PC-9 (cell line): ENCODE data around the gene DHCR7. TPM values are rescaled to one million over a fixed set of nuclear protein-coding genes. Genes with fewer than 3 reads are reported as not detected.

Experiments used
- BruUV-seq: library from RNA; stranded (reverse); fragments of 400-500 nt; replicated peaks from 2 replicates; lab custom pipeline; 2021; lab: Mats Ljungman, UMichigan
- CTCF ChIA-PET: fragments of 300-600 bp; sonication (Branson Sonifier 250); formaldehyde crosslinking; loops from one replicate; lab custom pipeline; 2022; ENCODE audit warnings: antibody characterized with exemption; lab: Charles Lee
- POLR2A ChIA-PET: fragments of 300-600 bp; sonication (Branson Sonifier 250); formaldehyde crosslinking; loops from one replicate; lab custom pipeline; 2022; ENCODE audit warnings: antibody characterized with exemption; ENCODE audit not compliant: unreplicated experiment; lab: Charles Lee
- DNase-seq, 2 experiments: peaks; one replicate each; pipeline versions ENCODE4 v3.0.0 to v3.0.0-alpha.2; 2015 to 2022; ENCODE audit warnings: mixed read lengths in 1 of 2
- H2AFZ ChIP-seq: fragments of 200-600 bp; sonication (generic); 2 replicates; pipeline ENCODE4 v1.8.1; 2017; ENCODE audit warnings: antibody characterized with exemption
- H3F3A ChIP-seq: fragments of 200-600 bp; sonication (generic); 2 replicates; pipeline ENCODE4 v1.8.1; 2017; ENCODE audit warnings: antibody characterized with exemption, mild to moderate bottlenecking, low read depth; ENCODE audit not compliant: insufficient read depth
- H3K27ac ChIP-seq: fragments of 200-600 bp; sonication (generic); 2 replicates; pipeline ENCODE4 v1.6.1; 2016; ENCODE audit warnings: mixed run types
- H3K27me3 ChIP-seq: fragments of 200-600 bp; sonication (generic); 2 replicates; pipeline ENCODE4 v1.6.1; 2016; ENCODE audit warnings: low read depth, mixed run types; ENCODE audit not compliant: insufficient read depth
- H3K36me3 ChIP-seq: fragments of 200-600 bp; sonication (generic); 2 replicates; pipeline ENCODE4 v1.6.1; 2016; ENCODE audit warnings: low read depth, mixed run types
- H3K4me1 ChIP-seq: fragments of 200-600 bp; sonication (generic); replicated peaks from 2 replicates; pipeline ENCODE4 v1.6.1; 2016; ENCODE audit warnings: mixed run types; ENCODE audit not compliant: insufficient read depth
- H3K4me2 ChIP-seq: fragments of 200-600 bp; sonication (generic); 2 replicates; pipeline ENCODE4 v1.6.1; 2017; ENCODE audit warnings: mixed run types
- H3K4me3 ChIP-seq: fragments of 200-600 bp; sonication (generic); 2 replicates; pipeline ENCODE4 v1.6.1; 2016; ENCODE audit warnings: mixed run types
- H3K79me2 ChIP-seq: fragments of 200-600 bp; sonication (generic); 2 replicates; pipeline ENCODE4 v1.6.1; 2017; ENCODE audit warnings: low read depth, mixed run types
- H3K9me2 ChIP-seq: fragments of 200-600 bp; sonication (generic); 2 replicates; pipeline ENCODE4 v1.8.1; 2017; ENCODE audit warnings: mild to moderate bottlenecking; ENCODE audit not compliant: insufficient read depth
- H3K9me3 ChIP-seq: fragments of 200-600 bp; sonication (generic); 2 replicates; pipeline ENCODE4 v1.8.1; 2016; ENCODE audit warnings: low read depth; ENCODE audit not compliant: insufficient read depth
- H4K20me1 ChIP-seq: fragments of 200-600 bp; sonication (generic); 2 replicates; pipeline ENCODE4 v1.8.1; 2017; ENCODE audit not compliant: insufficient read depth
- CTCF ChIP-seq: fragments of 200-600 bp; sonication (generic); conservative IDR thresholded peaks from 2 replicates; pipeline ENCODE4 v1.6.1; 2017; ENCODE audit warnings: mixed run types, antibody characterized with exemption, mild to moderate bottlenecking, moderate library complexity
- EZH2 ChIP-seq: fragments of 200-600 bp; sonication (generic); IDR thresholded peaks from 2 replicates; pipeline ENCODE4 v1.8.0; 2017; ENCODE audit warnings: antibody characterized with exemption, low read depth
- intact Hi-C: fragments of 100-400 bp; cut with micrococcal nuclease; formaldehyde crosslinking; loops from one replicate; pipeline ENCODE4 v1.10.0; 2022; ENCODE audit not compliant: unreplicated experiment
- total RNA-seq: library from RNA; stranded (reverse); gene quantifications from 2 replicates; pipeline ENCODE4 v1.2.3, GENCODE V29; 2021

Gene DHCR7
- total RNA-seq, 1 experiment from 2014 or later = 311 TPM

- Histone ChIP-seq H3K27me3 (no peaks in the 10 kb centered on the region), H3K27ac (no peak overlapping the region), H3K4me3 (no peak overlapping the region), H3K4me1 (no peaks in the 10 kb centered on the region), H2AFZ (no peak overlapping the region), H3K36me3 (peaks cover 15% of the 10 kb centered on the region; the same call in 1 of the 2 replicates), H3K9me2 (no peaks in the 10 kb centered on the region), H3K4me2 (no peak overlapping the region), H4K20me1 (peaks cover 4% of the 10 kb centered on the region; the same call in 1 of the 2 replicates), H3K9me3 (no peaks in the 10 kb centered on the region), H3K79me2 (no peaks in the 10 kb centered on the region), H3F3A (no peaks in the 10 kb centered on the region)
- no peak for TF ChIP-seq EZH2
- no peak for TF ChIP-seq CTCF
- ChIA-PET POLR2A (no interaction called here), CTCF (no interaction called here)
- intact Hi-C loops = no loop called here
- no peak for DNase-seq
- BruUV-seq = no TSS peak
Observed at GRCh38 chr11:71461696-71462095, 13.5 kb upstream of the DHCR7 start.

GRCh38 chr11:71459767-71460320 is 11.7 kb upstream of the DHCR7 start:
- Histone ChIP-seq H3K4me1 (no peaks in the 10 kb centered on the region), H3F3A (no peaks in the 10 kb centered on the region), H2AFZ (no peak overlapping the region), H3K4me3 (no peak overlapping the region), H3K27ac (no peak overlapping the region), H3K4me2 (no peak overlapping the region), H3K36me3 (0 out of 2 replicates have a peak, but pooled peaks cover 10% of the 10 kb centered on the region), H3K9me2 (no peaks in the 10 kb centered on the region), H3K79me2 (peaks cover 4% of the 10 kb centered on the region; the same call in 1 of the 2 replicates), H3K27me3 (no peaks in the 10 kb centered on the region), H3K9me3 (no peaks in the 10 kb centered on the region), H4K20me1 (peaks cover 4% of the 10 kb centered on the region; the same call in 1 of the 2 replicates)
- intact Hi-C loops = loop anchor here (10.0 kb wide), 1 partner anchor 125 kb away; the partner anchor contains the start of gene KRTAP5-11
- TF ChIP-seq EZH2 = no peak
- no peak for TF ChIP-seq CTCF
- no TSS peak for BruUV-seq
- no peak for DNase-seq
- POLR2A ChIA-PET = no interaction called here
- CTCF ChIA-PET = no interaction called here

GRCh38 chr11:71459076-71459766 is 11.0 kb upstream of the DHCR7 start:
- H3F3A ChIP-seq = no peaks in the 10 kb centered on the region; the same call in 1 of the 2 replicates
- TF ChIP-seq CTCF = no peak
- no peak overlapping the region for H2AFZ ChIP-seq
- no peaks in the 10 kb centered on the region for H3K9me2 ChIP-seq
- no peak overlapping the region for H3K4me3 ChIP-seq
- H3K27ac ChIP-seq = no peak overlapping the region
- POLR2A ChIA-PET = no interaction called here
- CTCF ChIA-PET = no interaction called here
- no peak overlapping the region for H3K4me2 ChIP-seq
- H3K9me3 ChIP-seq = no peaks in the 10 kb centered on the region
- 0 out of 2 replicates have a peak, but pooled peaks cover 10% of the 10 kb centered on the region for H3K36me3 ChIP-seq
- peaks cover 10% of the 10 kb centered on the region; the same call in 1 of the 2 replicates for H4K20me1 ChIP-seq
- H3K27me3 ChIP-seq = no peaks in the 10 kb centered on the region
- BruUV-seq = no TSS peak
- H3K79me2 ChIP-seq = peaks cover 10% of the 10 kb centered on the region
- DNase-seq = no peak
- H3K4me1 ChIP-seq = peaks cover 4% of the 10 kb centered on the region
- intact Hi-C loops = loop anchor here (10.0 kb wide), 1 partner anchor 126 kb away; the partner anchor contains the start of gene KRTAP5-11
